ENCODE data around the gene TMEM106B. TPM values are rescaled to one million over a fixed set of nuclear protein-coding genes. Genes with fewer than 3 reads are reported as not detected.
"Not testable (repeated sequence)": the region's sequence is repeated elsewhere in the genome, so short reads cannot be mapped to it uniquely, and the experiment has no call there.

TMEM106B gene
- total RNA-seq, 1 experiment from 2014 or later: 64.4 TPM

- Histone ChIP-seq H3K27ac (no peak overlapping the region), H3K4me2 (no peak overlapping the region), H3K9me2 (ENCODE audit: insufficient read depth) (no peaks in the 10 kb centered on the region; the same call in 1 of the 2 replicates), H2AFZ (no peak overlapping the region), H3F3A (ENCODE audit: insufficient read depth, low read depth) (no peaks in the 10 kb centered on the region), H4K20me1 (ENCODE audit: insufficient read depth) (no peaks in the 10 kb centered on the region), H3K9me3 (ENCODE audit: insufficient read depth, low read depth) (no peaks in the 10 kb centered on the region; the same call in 1 of the 2 replicates), H3K27me3 (ENCODE audit: insufficient read depth, low read depth) (no peaks in the 10 kb centered on the region), H3K36me3 (ENCODE audit: low read depth) (peaks cover 36% of the 10 kb centered on the region), H3K4me1 (replicated peaks; ENCODE audit: insufficient read depth) (no peaks in the 10 kb centered on the region), H3K79me2 (ENCODE audit: low read depth) (no peaks in the 10 kb centered on the region), H3K4me3 (no peak overlapping the region)
- ChIA-PET POLR2A (ENCODE audit: unreplicated experiment) (no interaction called here), CTCF (no interaction called here)
- no TSS peak for BruUV-seq (replicated peaks)
- intact Hi-C loops (cut with micrococcal nuclease; ENCODE audit: unreplicated experiment): no loop called here
- DNase-seq: no peak
- TF ChIP-seq EZH2 (IDR thresholded peaks at IDR 0.05; ENCODE audit: low read depth): no peak
- TF ChIP-seq, protein P1, sequence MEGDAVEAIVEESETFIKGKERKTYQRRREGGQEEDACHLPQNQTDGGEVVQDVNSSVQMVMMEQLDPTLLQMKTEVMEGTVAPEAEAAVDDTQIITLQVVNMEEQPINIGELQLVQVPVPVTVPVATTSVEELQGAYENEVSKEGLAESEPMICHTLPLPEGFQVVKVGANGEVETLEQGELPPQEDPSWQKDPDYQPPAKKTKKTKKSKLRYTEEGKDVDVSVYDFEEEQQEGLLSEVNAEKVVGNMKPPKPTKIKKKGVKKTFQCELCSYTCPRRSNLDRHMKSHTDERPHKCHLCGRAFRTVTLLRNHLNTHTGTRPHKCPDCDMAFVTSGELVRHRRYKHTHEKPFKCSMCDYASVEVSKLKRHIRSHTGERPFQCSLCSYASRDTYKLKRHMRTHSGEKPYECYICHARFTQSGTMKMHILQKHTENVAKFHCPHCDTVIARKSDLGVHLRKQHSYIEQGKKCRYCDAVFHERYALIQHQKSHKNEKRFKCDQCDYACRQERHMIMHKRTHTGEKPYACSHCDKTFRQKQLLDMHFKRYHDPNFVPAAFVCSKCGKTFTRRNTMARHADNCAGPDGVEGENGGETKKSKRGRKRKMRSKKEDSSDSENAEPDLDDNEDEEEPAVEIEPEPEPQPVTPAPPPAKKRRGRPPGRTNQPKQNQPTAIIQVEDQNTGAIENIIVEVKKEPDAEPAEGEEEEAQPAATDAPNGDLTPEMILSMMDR (conservative IDR thresholded peaks at IDR 0.05): no peak
Measured at GRCh38 chr7:12221414-12221813, 10.3 kb downstream of the TMEM106B start.

- TF ChIP-seq, protein P1 (conservative IDR thresholded peaks at IDR 0.05): no peak
- TF ChIP-seq EZH2 (IDR thresholded peaks at IDR 0.05; ENCODE audit: low read depth): no peak
- H3K79me2 ChIP-seq (ENCODE audit: low read depth): no peaks in the 10 kb centered on the region
- no peaks in the 10 kb centered on the region for H3K4me1 ChIP-seq (replicated peaks; ENCODE audit: insufficient read depth)
- no peak overlapping the region for H3K27ac ChIP-seq
- no peaks in the 10 kb centered on the region for H3K27me3 ChIP-seq (ENCODE audit: insufficient read depth, low read depth)
- H3K36me3 ChIP-seq (ENCODE audit: low read depth): peaks cover 49% of the 10 kb centered on the region
- no peaks in the 10 kb centered on the region; the same call in 1 of the 2 replicates for H3K9me2 ChIP-seq (ENCODE audit: insufficient read depth)
- no peak overlapping the region for H2AFZ ChIP-seq
- POLR2A ChIA-PET (ENCODE audit: unreplicated experiment): interaction anchor here (0.6 to 1.0 kb wide), 2 partner anchors 11 to 12 kb away, joined by 3 to 4 read pairs; partner anchors contain the start of gene TMEM106B
- intact Hi-C loops (cut with micrococcal nuclease; ENCODE audit: unreplicated experiment): no loop called here
- H4K20me1 ChIP-seq (ENCODE audit: insufficient read depth): no peaks in the 10 kb centered on the region
- H3K4me2 ChIP-seq: no peak overlapping the region
- no peak overlapping the region for H3K4me3 ChIP-seq
- CTCF ChIA-PET: interaction anchor here (0.7 kb wide), 1 partner anchor 261 kb away, joined by 3 read pairs; no protein-coding TSS in a partner anchor
- no TSS peak for BruUV-seq (replicated peaks)
- no peak for DNase-seq
- peaks cover 3% of the 10 kb centered on the region; the same call in 1 of the 2 replicates for H3K9me3 ChIP-seq (ENCODE audit: insufficient read depth, low read depth)
- no peaks in the 10 kb centered on the region for H3F3A ChIP-seq (ENCODE audit: insufficient read depth, low read depth)
Measured at GRCh38 chr7:12222889-12223579, 11.9 kb downstream of the TMEM106B start.

- H4K20me1 ChIP-seq (ENCODE audit: insufficient read depth); intact Hi-C loops (cut with micrococcal nuclease; ENCODE audit: unreplicated experiment); BruUV-seq (replicated peaks): not testable (repeated sequence)
Measured at GRCh38 chr7:12225017-12225416, 13.9 kb downstream of the TMEM106B start.

More at GRCh38 chr7:12225017-12225416, 13.9 kb downstream of the TMEM106B start:
- H3K9me2 ChIP-seq (ENCODE audit: insufficient read depth); H3K27ac ChIP-seq; H2AFZ ChIP-seq; H3K4me3 ChIP-seq; H3K4me2 ChIP-seq; POLR2A ChIA-PET (ENCODE audit: unreplicated experiment); H3K79me2 ChIP-seq (ENCODE audit: low read depth); CTCF ChIA-PET; H3F3A ChIP-seq (ENCODE audit: insufficient read depth, low read depth); H3K27me3 ChIP-seq (ENCODE audit: insufficient read depth, low read depth); H3K9me3 ChIP-seq (ENCODE audit: insufficient read depth, low read depth); H3K4me1 ChIP-seq (replicated peaks; ENCODE audit: insufficient read depth); DNase-seq: not testable (repeated sequence)
- peaks cover 39% of the 10 kb centered on the region for H3K36me3 ChIP-seq (ENCODE audit: low read depth)

Data from PC-9 (cell line).